Lower leg skin (tissue), 3 donors: Measurements from ENCODE around the gene SDK1.

Experiments
- POLR2A ChIP-seq, 2 donors: fragments of 450-650 bp; IDR thresholded peaks; one replicate each; pipeline ENCODE4 v1.6.1; 2016 to 2017; ENCODE audit warnings: antibody characterized with exemption in 2 of 2, mild to moderate bottlenecking in 1 of 2, moderate library complexity in 1 of 2
- TF ChIP-seq, protein P1 (sequence below), 3 donors: fragments of 450-650 bp; IDR thresholded peaks; one replicate each; pipeline ENCODE4 v1.5.1; 2016; ENCODE audit warnings: antibody characterized with exemption in 3 of 3, mild to moderate bottlenecking in 3 of 3, moderate library complexity in 2 of 3

DNA sequence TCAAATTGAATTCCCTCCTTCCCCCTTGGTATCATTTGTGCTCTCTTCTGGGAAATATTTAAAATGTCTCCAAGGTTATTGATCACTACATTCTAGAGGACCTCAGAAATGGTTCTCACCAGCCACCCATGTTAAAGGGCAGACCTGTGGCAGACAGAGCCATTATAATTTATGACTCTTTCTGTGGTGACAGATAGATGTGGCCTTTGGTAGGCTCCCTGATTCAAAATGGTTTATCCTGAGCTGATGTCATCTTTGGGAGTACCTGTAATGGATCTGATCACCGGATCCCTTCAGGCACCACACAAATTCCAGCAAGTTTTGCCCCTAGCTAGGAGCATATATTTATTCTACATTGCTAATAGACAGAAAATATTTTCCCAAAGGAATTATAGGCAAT is 267.5 kb downstream of the SDK1 start:
- TF ChIP-seq, protein P1, sequence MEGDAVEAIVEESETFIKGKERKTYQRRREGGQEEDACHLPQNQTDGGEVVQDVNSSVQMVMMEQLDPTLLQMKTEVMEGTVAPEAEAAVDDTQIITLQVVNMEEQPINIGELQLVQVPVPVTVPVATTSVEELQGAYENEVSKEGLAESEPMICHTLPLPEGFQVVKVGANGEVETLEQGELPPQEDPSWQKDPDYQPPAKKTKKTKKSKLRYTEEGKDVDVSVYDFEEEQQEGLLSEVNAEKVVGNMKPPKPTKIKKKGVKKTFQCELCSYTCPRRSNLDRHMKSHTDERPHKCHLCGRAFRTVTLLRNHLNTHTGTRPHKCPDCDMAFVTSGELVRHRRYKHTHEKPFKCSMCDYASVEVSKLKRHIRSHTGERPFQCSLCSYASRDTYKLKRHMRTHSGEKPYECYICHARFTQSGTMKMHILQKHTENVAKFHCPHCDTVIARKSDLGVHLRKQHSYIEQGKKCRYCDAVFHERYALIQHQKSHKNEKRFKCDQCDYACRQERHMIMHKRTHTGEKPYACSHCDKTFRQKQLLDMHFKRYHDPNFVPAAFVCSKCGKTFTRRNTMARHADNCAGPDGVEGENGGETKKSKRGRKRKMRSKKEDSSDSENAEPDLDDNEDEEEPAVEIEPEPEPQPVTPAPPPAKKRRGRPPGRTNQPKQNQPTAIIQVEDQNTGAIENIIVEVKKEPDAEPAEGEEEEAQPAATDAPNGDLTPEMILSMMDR (IDR thresholded peaks at IDR 0.05): no peak
- TF ChIP-seq POLR2A (IDR thresholded peaks at IDR 0.05): no peak
